Endothelial cell of hepatic sinusoid (primary cell): Measurements from ENCODE around the gene BCAS1.

ENCODE experiments used
- in situ Hi-C: cut with HindIII; loops from 2 replicates; pipeline ENCODE4 v1.10.0; 2017; ENCODE audit warnings: low sequenced_read_pairs

The BCAS1 gene

GRCh38 chr20:53950031-53950430 lies 120.4 kb downstream of the BCAS1 start:
- in situ Hi-C loops, result no loop called here

- in situ Hi-C loops, result loop anchor here (5.0 to 10.0 kb wide), 2 partner anchors 52 to 175 kb away; no protein-coding TSS in a partner anchor
Observed at GRCh38 chr20:53949319-53949839, 121.0 kb downstream of the BCAS1 start.

- in situ Hi-C loops, result loop anchor here (5.0 to 10.0 kb wide), 2 partner anchors 51 to 174 kb away; no protein-coding TSS in a partner anchor
Observed at GRCh38 chr20:53948383-53949318, 121.7 kb downstream of the BCAS1 start.

- in situ Hi-C loops, result loop anchor here (5.0 to 10.0 kb wide), 2 partner anchors 50 to 173 kb away; no protein-coding TSS in a partner anchor
Observed at GRCh38 chr20:53947501-53948195, 122.7 kb downstream of the BCAS1 start.

- in situ Hi-C loops, result loop anchor here (5.0 to 10.0 kb wide), 2 partner anchors 49 to 171 kb away; no protein-coding TSS in a partner anchor
Observed at GRCh38 chr20:53946106-53946505, 124.3 kb downstream of the BCAS1 start.

- in situ Hi-C loops, result loop anchor here (5.0 to 10.0 kb wide), 2 partner anchors 48 to 171 kb away; no protein-coding TSS in a partner anchor
Observed at GRCh38 chr20:53945478-53945877, 124.9 kb downstream of the BCAS1 start.

- in situ Hi-C loops, result loop anchor here (5.0 to 10.0 kb wide), 2 partner anchors 47 to 170 kb away; no protein-coding TSS in a partner anchor
Observed at GRCh38 chr20:53944796-53945195, 125.6 kb downstream of the BCAS1 start.

GRCh38 chr20:53943522-53944291 lies 126.7 kb downstream of the BCAS1 start:
- in situ Hi-C loops, result loop anchor here (10.0 kb wide), 1 partner anchor 169 kb away; no protein-coding TSS in a partner anchor

- in situ Hi-C loops, result loop anchor here (10.0 kb wide), 1 partner anchor 168 kb away; no protein-coding TSS in a partner anchor
Observed at GRCh38 chr20:53942973-53943372, 127.4 kb downstream of the BCAS1 start.

- in situ Hi-C loops, result loop anchor here (10.0 kb wide), 1 partner anchor 168 kb away; no protein-coding TSS in a partner anchor
Observed at GRCh38 chr20:53942472-53942816, 128.0 kb downstream of the BCAS1 start.

GRCh38 chr20:53941680-53942471 lies 128.5 kb downstream of the BCAS1 start:
- in situ Hi-C loops, result loop anchor here (10.0 kb wide), 1 partner anchor 167 kb away; no protein-coding TSS in a partner anchor

GRCh38 chr20:53940907-53941545 lies 129.4 kb downstream of the BCAS1 start:
- in situ Hi-C loops, result loop anchor here (10.0 kb wide), 1 partner anchor 166 kb away; no protein-coding TSS in a partner anchor

- in situ Hi-C loops, result loop anchor here (10.0 kb wide), 1 partner anchor 166 kb away; no protein-coding TSS in a partner anchor
Observed at GRCh38 chr20:53940360-53940702, 130.1 kb downstream of the BCAS1 start.

GRCh38 chr20:53939572-53940359 lies 130.6 kb downstream of the BCAS1 start:
- in situ Hi-C loops, result loop anchor here (10.0 kb wide), 1 partner anchor 165 kb away; no protein-coding TSS in a partner anchor

- in situ Hi-C loops, result no loop called here
Observed at GRCh38 chr20:53939190-53939571, 131.2 kb downstream of the BCAS1 start.

- in situ Hi-C loops, result no loop called here
Observed at GRCh38 chr20:53938739-53939138, 131.7 kb downstream of the BCAS1 start.

GRCh38 chr20:53937929-53938367 lies 132.4 kb downstream of the BCAS1 start:
- in situ Hi-C loops, result no loop called here

GRCh38 chr20:53937339-53937741 lies 133.1 kb downstream of the BCAS1 start:
- in situ Hi-C loops, result no loop called here
